Lower leg skin (tissue), 3 donors: ENCODE measurements around the gene SLC25A39.

ENCODE experiments used
- POLR2A ChIP-seq, 2 donors: fragments of 450-650 bp; IDR thresholded peaks; one replicate each; pipeline ENCODE4 v1.6.1; 2016 to 2017; ENCODE audit warnings: antibody characterized with exemption in 2 of 2, mild to moderate bottlenecking in 1 of 2, moderate library complexity in 1 of 2
- TF ChIP-seq, protein P1 (sequence below), 3 donors: fragments of 450-650 bp; IDR thresholded peaks; one replicate each; pipeline ENCODE4 v1.5.1; 2016; ENCODE audit warnings: antibody characterized with exemption in 3 of 3, mild to moderate bottlenecking in 3 of 3, moderate library complexity in 2 of 3

GRCh38 chr17:44362949-44363612 is 38.5 kb upstream of the SLC25A39 start:
- TF ChIP-seq, protein P1, sequence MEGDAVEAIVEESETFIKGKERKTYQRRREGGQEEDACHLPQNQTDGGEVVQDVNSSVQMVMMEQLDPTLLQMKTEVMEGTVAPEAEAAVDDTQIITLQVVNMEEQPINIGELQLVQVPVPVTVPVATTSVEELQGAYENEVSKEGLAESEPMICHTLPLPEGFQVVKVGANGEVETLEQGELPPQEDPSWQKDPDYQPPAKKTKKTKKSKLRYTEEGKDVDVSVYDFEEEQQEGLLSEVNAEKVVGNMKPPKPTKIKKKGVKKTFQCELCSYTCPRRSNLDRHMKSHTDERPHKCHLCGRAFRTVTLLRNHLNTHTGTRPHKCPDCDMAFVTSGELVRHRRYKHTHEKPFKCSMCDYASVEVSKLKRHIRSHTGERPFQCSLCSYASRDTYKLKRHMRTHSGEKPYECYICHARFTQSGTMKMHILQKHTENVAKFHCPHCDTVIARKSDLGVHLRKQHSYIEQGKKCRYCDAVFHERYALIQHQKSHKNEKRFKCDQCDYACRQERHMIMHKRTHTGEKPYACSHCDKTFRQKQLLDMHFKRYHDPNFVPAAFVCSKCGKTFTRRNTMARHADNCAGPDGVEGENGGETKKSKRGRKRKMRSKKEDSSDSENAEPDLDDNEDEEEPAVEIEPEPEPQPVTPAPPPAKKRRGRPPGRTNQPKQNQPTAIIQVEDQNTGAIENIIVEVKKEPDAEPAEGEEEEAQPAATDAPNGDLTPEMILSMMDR (IDR thresholded peaks at IDR 0.05), result no peak
- TF ChIP-seq POLR2A (IDR thresholded peaks at IDR 0.05), result no peak
